ENCODE measurements around the gene PTBP1.

GRCh38 chr19:835210-835810 lies 38.1 kb downstream of the PTBP1 start:
- TF ChIP-seq CTCF (IDR thresholded peaks at IDR 0.05; ENCODE audit: low read depth, low read length) (no peak), POLR2A (IDR thresholded peaks at IDR 0.05; ENCODE audit: extremely low read depth, insufficient read length) (no peak), MAX (IDR thresholded peaks at IDR 0.05; ENCODE audit: low read depth, low read length) (no peak), MYC (IDR thresholded peaks at IDR 0.05; ENCODE audit: low read depth, low read length) (no peak)
